H9 (cell line): ENCODE results near the gene RHOV. TPM values are rescaled to one million over a fixed set of nuclear protein-coding genes. Genes with fewer than 3 reads are reported as not detected.

ENCODE experiments used
- DNase-seq: peaks from one replicate; pipeline ENCODE4 v3.0.0-alpha.2; 2017
- H2AFZ ChIP-seq: one replicate; pipeline ENCODE4 v1.6.1; 2013; ENCODE audit warnings: mild to moderate bottlenecking, low read length, control low read depth, moderate library complexity
- H2AK5ac ChIP-seq: 2 replicates; pipeline ENCODE4 v1.6.1; 2013; ENCODE audit warnings: low read length, control low read depth, mixed read lengths; ENCODE audit not compliant: insufficient read length
- H2BK120ac ChIP-seq: one replicate; pipeline ENCODE4 v1.6.1; 2013; ENCODE audit warnings: low read depth, mild to moderate bottlenecking, low read length, control low read depth, inconsistent platforms; ENCODE audit not compliant: poor library complexity, severe bottlenecking
- H2BK12ac ChIP-seq: 2 replicates; pipeline ENCODE4 v1.6.1; 2013; ENCODE audit warnings: low read length, control low read depth, mixed read lengths, low read depth; ENCODE audit not compliant: insufficient read length
- H2BK15ac ChIP-seq: 2 replicates; pipeline ENCODE4 v1.6.1; 2013; ENCODE audit warnings: low read depth, low read length, control low read depth
- H2BK20ac ChIP-seq: one replicate; pipeline ENCODE4 v1.6.1; 2013; ENCODE audit warnings: low read depth, mild to moderate bottlenecking, low read length, control low read depth, inconsistent platforms; ENCODE audit not compliant: poor library complexity, severe bottlenecking
- H2BK5ac ChIP-seq: 2 replicates; pipeline ENCODE4 v1.6.1; 2013; ENCODE audit warnings: low read length, control low read depth, mixed read lengths; ENCODE audit not compliant: insufficient read length
- H3K14ac ChIP-seq: 2 replicates; pipeline ENCODE4 v1.6.1; 2013; ENCODE audit warnings: low read length, control low read depth; ENCODE audit not compliant: insufficient read depth
- H3K18ac ChIP-seq: 2 replicates; pipeline ENCODE4 v1.6.1; 2013; ENCODE audit warnings: low read depth, mild to moderate bottlenecking, mixed read lengths, low read length, control low read depth; ENCODE audit not compliant: insufficient read length
- H3K23ac ChIP-seq: 2 replicates; pipeline ENCODE4 v1.6.1; 2013; ENCODE audit warnings: low read length, control low read depth, mixed read lengths, low read depth; ENCODE audit not compliant: insufficient read length
- H3K23me2 ChIP-seq: 2 replicates; pipeline ENCODE4 v1.6.1; 2013; ENCODE audit warnings: low read depth, mild to moderate bottlenecking, mixed read lengths, low read length, control low read depth; ENCODE audit not compliant: insufficient read length, poor library complexity, severe bottlenecking
- H3K27ac ChIP-seq: 2 replicates; pipeline ENCODE4 v1.5.1; 2013; ENCODE audit warnings: low read length, control low read depth, mixed read lengths, low read depth; ENCODE audit not compliant: insufficient read length
- H3K27me3 ChIP-seq: 2 replicates; pipeline ENCODE4 v1.6.1; 2013; ENCODE audit warnings: low read length, control low read depth, inconsistent platforms; ENCODE audit not compliant: insufficient read depth
- H3K4ac ChIP-seq: 2 replicates; pipeline ENCODE4 v1.6.1; 2013; ENCODE audit warnings: low read depth, mild to moderate bottlenecking, control low read depth, inconsistent platforms, low read length, moderate library complexity
- H3K4me1 ChIP-seq: 2 replicates; pipeline ENCODE4 v1.6.1; 2013; ENCODE audit warnings: low read length, control low read depth, inconsistent platforms; ENCODE audit not compliant: insufficient read depth
- H3K4me2 ChIP-seq: 2 replicates; pipeline ENCODE4 v1.6.1; 2013; ENCODE audit warnings: low read length, control low read depth, mixed read lengths; ENCODE audit not compliant: insufficient read length, insufficient read depth
- H3K56ac ChIP-seq: 2 replicates; pipeline ENCODE4 v1.6.1; 2013; ENCODE audit warnings: low read depth, mild to moderate bottlenecking, mixed read lengths, low read length, control low read depth; ENCODE audit not compliant: insufficient read length
- H3K79me1 ChIP-seq: 2 replicates; pipeline ENCODE4 v1.6.1; 2013; ENCODE audit warnings: low read depth, mild to moderate bottlenecking, moderate library complexity, low read length, control low read depth, inconsistent platforms; ENCODE audit not compliant: insufficient read depth, poor library complexity, severe bottlenecking
- H3K79me2 ChIP-seq: 2 replicates; pipeline ENCODE4 v1.6.1; 2013; ENCODE audit warnings: low read length, control low read depth, inconsistent platforms; ENCODE audit not compliant: insufficient read depth
- H3K9ac ChIP-seq: 2 replicates; pipeline ENCODE4 v1.6.1; 2013; ENCODE audit warnings: low read length, control low read depth, mixed read lengths; ENCODE audit not compliant: insufficient read length; ENCODE audit errors: extremely low read depth
- H3K9me3 ChIP-seq: one replicate; pipeline ENCODE4 v1.6.1; 2013; ENCODE audit warnings: low read depth, low read length, inconsistent platforms; ENCODE audit not compliant: control insufficient read depth
- H3T11ph ChIP-seq: one replicate; pipeline ENCODE4 v1.6.1; 2013; ENCODE audit warnings: mild to moderate bottlenecking, low read length, control low read depth, inconsistent platforms
- H4K20me1 ChIP-seq: one replicate; pipeline ENCODE4 v1.6.1; 2013; ENCODE audit not compliant: control insufficient read depth, insufficient read length, insufficient read depth
- H4K5ac ChIP-seq: 2 replicates; pipeline ENCODE4 v1.6.1; 2013; ENCODE audit warnings: low read depth, mild to moderate bottlenecking, mixed read lengths, low read length, control low read depth; ENCODE audit not compliant: insufficient read length
- H4K8ac ChIP-seq: replicated peaks from 2 replicates; pipeline ENCODE4 v1.6.1; 2013; ENCODE audit warnings: low read length, control low read depth, mixed read lengths, low read depth; ENCODE audit not compliant: insufficient read length
- H4K91ac ChIP-seq: 2 replicates; pipeline ENCODE4 v1.6.1; 2013; ENCODE audit warnings: low read depth, mild to moderate bottlenecking, moderate library complexity, mixed read lengths, low read length, control low read depth; ENCODE audit not compliant: insufficient read length
- H3K27ac Mint-ChIP-seq, 3 experiments: 2 replicates in 2 of 3; 3 replicates in 1 of 3; pipeline ENCODE4 v1.8.0; 2020 to 2021; ENCODE audit warnings: mixed read lengths in 3 of 3, mild to moderate bottlenecking in 1 of 3, moderate library complexity in 1 of 3
- H3K27me3 Mint-ChIP-seq: 2 replicates; pipeline ENCODE4 v1.8.0; 2021; ENCODE audit warnings: low read depth, mild to moderate bottlenecking, moderate library complexity, mixed read lengths
- H3K36me3 Mint-ChIP-seq, 3 experiments: 2 replicates in 2 of 3; 3 replicates in 1 of 3; pipeline ENCODE4 v1.8.0; 2020 to 2021; ENCODE audit warnings: low read depth in 3 of 3, mixed read lengths in 3 of 3; ENCODE audit not compliant: insufficient read depth in 1 of 3
- H3K4me1 Mint-ChIP-seq, 2 experiments: 2 replicates each; pipeline ENCODE4 v1.8.0; 2020; ENCODE audit warnings: mixed read lengths in 2 of 2
- H3K4me3 Mint-ChIP-seq, 2 experiments: 2 replicates in 1 of 2; 3 replicates in 1 of 2; pipeline ENCODE4 v1.8.0; 2020 to 2021; ENCODE audit warnings: mild to moderate bottlenecking in 2 of 2, mixed read lengths in 2 of 2, moderate library complexity in 1 of 2
- H3K9me3 Mint-ChIP-seq, 2 experiments: 2 replicates in 1 of 2; 3 replicates in 1 of 2; pipeline ENCODE4 v1.8.0; 2020; ENCODE audit warnings: mild to moderate bottlenecking in 2 of 2, mixed read lengths in 2 of 2, moderate library complexity in 1 of 2
- total RNA-seq: library from RNA; stranded (reverse); gene quantifications from 2 replicates; pipeline ENCODE4 v1.2.1, GENCODE V29; 2021
- TF ChIP-seq, protein P1 (sequence below): fragments of 200-600 bp; sonication (generic); conservative IDR thresholded peaks from 3 replicates; pipeline ENCODE4 v1.8.0; 2021; ENCODE audit warnings: antibody characterized with exemption, mild to moderate bottlenecking

RHOV gene
- total RNA-seq, 1 experiment from 2014 or later, result 3.9 TPM

DNA sequence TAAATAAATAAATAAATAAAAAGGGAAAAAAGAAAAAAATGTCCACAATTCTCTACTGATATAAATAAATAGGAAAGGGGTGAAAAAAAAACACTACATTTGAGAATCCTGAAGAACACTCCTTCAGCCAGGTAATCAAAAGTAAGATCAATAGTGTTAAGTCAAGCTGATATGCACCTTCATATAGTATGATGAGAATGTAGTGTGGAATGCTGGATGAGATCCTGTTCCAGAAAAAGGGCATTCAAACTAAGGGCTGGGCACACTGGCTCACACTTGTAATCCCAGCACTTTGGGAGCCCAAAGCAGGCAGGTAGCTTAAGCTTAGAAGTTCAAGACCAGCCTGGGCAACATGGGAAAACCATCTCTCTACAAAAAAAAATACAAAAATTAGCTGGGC is 15.1 kb upstream of the RHOV start:
- TF ChIP-seq, protein P1, sequence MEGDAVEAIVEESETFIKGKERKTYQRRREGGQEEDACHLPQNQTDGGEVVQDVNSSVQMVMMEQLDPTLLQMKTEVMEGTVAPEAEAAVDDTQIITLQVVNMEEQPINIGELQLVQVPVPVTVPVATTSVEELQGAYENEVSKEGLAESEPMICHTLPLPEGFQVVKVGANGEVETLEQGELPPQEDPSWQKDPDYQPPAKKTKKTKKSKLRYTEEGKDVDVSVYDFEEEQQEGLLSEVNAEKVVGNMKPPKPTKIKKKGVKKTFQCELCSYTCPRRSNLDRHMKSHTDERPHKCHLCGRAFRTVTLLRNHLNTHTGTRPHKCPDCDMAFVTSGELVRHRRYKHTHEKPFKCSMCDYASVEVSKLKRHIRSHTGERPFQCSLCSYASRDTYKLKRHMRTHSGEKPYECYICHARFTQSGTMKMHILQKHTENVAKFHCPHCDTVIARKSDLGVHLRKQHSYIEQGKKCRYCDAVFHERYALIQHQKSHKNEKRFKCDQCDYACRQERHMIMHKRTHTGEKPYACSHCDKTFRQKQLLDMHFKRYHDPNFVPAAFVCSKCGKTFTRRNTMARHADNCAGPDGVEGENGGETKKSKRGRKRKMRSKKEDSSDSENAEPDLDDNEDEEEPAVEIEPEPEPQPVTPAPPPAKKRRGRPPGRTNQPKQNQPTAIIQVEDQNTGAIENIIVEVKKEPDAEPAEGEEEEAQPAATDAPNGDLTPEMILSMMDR, result no peak

More for the DNA sequence above, 15.1 kb upstream of the RHOV start:
- Histone ChIP-seq H2BK12ac (no peak overlapping the region), H2AFZ (no peak overlapping the region), H3K56ac (no peak overlapping the region), H3K79me2 (no peaks in the 10 kb centered on the region), H3K79me1 (no peaks in the 10 kb centered on the region), H4K8ac (no peak overlapping the region), H3K4me1 (no peaks in the 10 kb centered on the region), H3K4me2 (no peak overlapping the region), H3K14ac (no peak overlapping the region), H2BK120ac (no peak overlapping the region), H2AK5ac (no peak overlapping the region), H3K4ac (no peak overlapping the region), H3K9ac (no peak overlapping the region), H3K27me3 (no peaks in the 10 kb centered on the region), H2BK15ac (no peak overlapping the region), H3K23ac (no peak overlapping the region), H3K23me2 (peaks cover 4% of the 10 kb centered on the region), H2BK5ac (no peak overlapping the region), H3K27ac (no peak overlapping the region), H4K91ac (no peak overlapping the region), H4K20me1 (no peaks in the 10 kb centered on the region), H4K5ac (no peak overlapping the region), H3K9me3 (no peaks in the 10 kb centered on the region), H3T11ph (no peak overlapping the region), H3K18ac (no peak overlapping the region), H2BK20ac (no peak overlapping the region)
- no peak for DNase-seq
- H3K4me3 Mint-ChIP-seq, result no peak overlapping the region
- no peaks in the 10 kb centered on the region for H3K36me3 Mint-ChIP-seq
- no peak overlapping the region for H3K27ac Mint-ChIP-seq
- peaks cover 6 to 7% of the 10 kb centered on the region in 2 experiments for H3K4me1 Mint-ChIP-seq
- peaks cover 23% of the 10 kb centered on the region for H3K27me3 Mint-ChIP-seq
- H3K9me3 Mint-ChIP-seq, result no peaks in the 10 kb centered on the region; a peak in 1 of 5 replicates
